RWPE1 (cell line): ENCODE results near the gene PPP1R9A.

ENCODE experiments used
- CTCF ChIA-PET: fragments of 350-600 bp; sonication (Branson Sonifier 250); formaldehyde crosslinking; extraction: SDS; loops from one replicate; lab custom pipeline; 2021; lab: Yijun Ruan, JAX
- POLR2A ChIA-PET: fragments of 400-600 bp; formaldehyde crosslinking; extraction: SDS; loops from one replicate; lab custom pipeline; 2020; ENCODE audit warnings: antibody characterized with exemption; ENCODE audit not compliant: low non-redundant PET; lab: Yijun Ruan, JAX
- DNase-seq: peaks from one replicate; pipeline ENCODE4 v3.0.0; 2012; ENCODE audit warnings: low spot score
- H3K27ac ChIP-seq: fragments of 450-650 bp; 2 replicates; pipeline ENCODE4 v1.5.1; 2017
- CTCF ChIP-seq: fragments of 450-650 bp; conservative IDR thresholded peaks from 2 replicates; pipeline ENCODE4 v1.5.1; 2017; ENCODE audit warnings: low read depth, mild to moderate bottlenecking

Gene PPP1R9A

GRCh38 chr7:95319570-95319969, 412.2 kb downstream of the PPP1R9A start:
- no peak for TF ChIP-seq CTCF
- ChIA-PET POLR2A (no interaction called here), CTCF (no interaction called here)
- no peak for DNase-seq
- no peak overlapping the region for H3K27ac ChIP-seq

- H3K27ac ChIP-seq, result no peak overlapping the region
- TF ChIP-seq CTCF, result no peak
- POLR2A ChIA-PET, result no interaction called here
- CTCF ChIA-PET, result interaction anchor here (0.7 kb wide), 1 partner anchor 10 kb away, joined by 3 read pairs; no protein-coding TSS in a partner anchor
- no peak for DNase-seq
Observed at GRCh38 chr7:95320651-95321050, 413.3 kb downstream of the PPP1R9A start.

- TF ChIP-seq CTCF, result no peak
- no peak overlapping the region for H3K27ac ChIP-seq
- no peak for DNase-seq
- ChIA-PET CTCF (no interaction called here), POLR2A (no interaction called here)
Observed at GRCh38 chr7:95321720-95322119, 414.3 kb downstream of the PPP1R9A start.

GRCh38 chr7:95322396-95322795, 415.0 kb downstream of the PPP1R9A start:
- H3K27ac ChIP-seq, result no peak overlapping the region
- TF ChIP-seq CTCF, result no peak
- POLR2A ChIA-PET, result no interaction called here
- CTCF ChIA-PET, result no interaction called here
- no peak for DNase-seq

- ChIA-PET POLR2A (no interaction called here), CTCF (no interaction called here)
- no peak for TF ChIP-seq CTCF
- no peak for DNase-seq
- H3K27ac ChIP-seq, result no peak overlapping the region
Observed at GRCh38 chr7:95322854-95323253, 415.5 kb downstream of the PPP1R9A start.

GRCh38 chr7:95323410-95324129, 416.2 kb downstream of the PPP1R9A start:
- TF ChIP-seq CTCF, result no peak
- H3K27ac ChIP-seq, result no peak overlapping the region
- DNase-seq, result no peak
- CTCF ChIA-PET, result no interaction called here
- POLR2A ChIA-PET, result no interaction called here
